ENCODE results near the gene GREB1L.

GRCh38 chr18:21194871-21195771 lies 46.9 kb upstream of the GREB1L start:
- TF ChIP-seq POLR2AphosphoS5 (IDR thresholded peaks at IDR 0.05) = no peak
- no peak for TF ChIP-seq EP300 (IDR thresholded peaks at IDR 0.05)
- TF ChIP-seq POLR2A (IDR thresholded peaks at IDR 0.05) = no peak
